RWPE2 (cell line): ENCODE data around the gene RPS6KA2.
"Not testable (repeated sequence)": the region's sequence is repeated elsewhere in the genome, so short reads cannot be mapped to it uniquely, and the experiment has no call there.

Source experiments
- ATAC-seq: fragments of 200-7000 bp; cut with Tn5 transposase; 3 replicates; pipeline ENCODE4 v1.9.1; 2021; ENCODE audit warnings: low read depth
- DNase-seq: peaks from one replicate; pipeline ENCODE4 v3.0.0-alpha.2; 2020; ENCODE audit warnings: low spot score
- H3K27ac ChIP-seq: fragments of 450-650 bp; 2 replicates; pipeline ENCODE4 v1.5.1; 2017; ENCODE audit warnings: mild to moderate bottlenecking; ENCODE audit not compliant: poor library complexity, severe bottlenecking
- H3K27me3 ChIP-seq: fragments of 250-450 bp; sonication (Bioruptor Pico); 2 replicates; pipeline ENCODE4 v1.5.1; 2021; ENCODE audit warnings: mild to moderate bottlenecking, moderate library complexity; ENCODE audit not compliant: insufficient read depth, poor library complexity, severe bottlenecking
- H3K36me3 ChIP-seq: fragments of 250-450 bp; sonication (Bioruptor Pico); 2 replicates; pipeline ENCODE4 v1.5.1; 2020; ENCODE audit warnings: low read depth, mild to moderate bottlenecking, moderate library complexity
- H3K4me1 ChIP-seq: fragments of 250-450 bp; sonication (Bioruptor Pico); 2 replicates; pipeline ENCODE4 v1.5.1; 2021; ENCODE audit warnings: mild to moderate bottlenecking, moderate library complexity; ENCODE audit not compliant: insufficient read depth, poor library complexity, severe bottlenecking
- H3K4me3 ChIP-seq: fragments of 250-450 bp; sonication (Bioruptor Pico); 2 replicates; pipeline ENCODE4 v1.5.1; 2021; ENCODE audit warnings: mild to moderate bottlenecking, moderate library complexity; ENCODE audit not compliant: severe bottlenecking
- H3K9me3 ChIP-seq: fragments of 250-450 bp; sonication (Bioruptor Pico); 2 replicates; pipeline ENCODE4 v1.5.1; 2021; ENCODE audit warnings: mild to moderate bottlenecking, moderate library complexity; ENCODE audit not compliant: severe bottlenecking
- TF ChIP-seq, protein P1 (sequence below): fragments of 450-650 bp; IDR thresholded peaks from one replicate; pipeline ENCODE4 v1.5.1; 2017; ENCODE audit warnings: mild to moderate bottlenecking, moderate library complexity; ENCODE audit not compliant: poor library complexity, severe bottlenecking

The RPS6KA2 gene

DNA sequence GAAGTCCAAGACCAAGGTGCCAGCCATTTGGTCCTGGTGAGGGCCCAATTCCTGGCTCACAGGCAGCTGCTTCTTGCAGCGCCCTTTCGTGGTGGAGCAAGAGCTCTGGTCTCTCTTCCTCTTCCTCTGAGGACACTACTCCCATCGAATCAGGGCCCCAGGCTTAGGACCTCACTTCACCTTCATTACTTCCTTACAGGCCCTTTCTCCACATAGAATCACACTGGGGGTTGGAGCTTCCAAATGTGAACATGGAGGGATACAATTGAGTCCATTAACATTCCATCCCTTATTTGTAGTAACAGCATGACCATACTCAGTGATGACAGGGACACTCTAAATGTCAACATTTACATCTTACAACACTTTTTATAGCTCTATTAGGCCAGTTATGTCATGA lies 42.9 kb downstream of the RPS6KA2 start:
- no peak for ATAC-seq
- H3K27me3 ChIP-seq: no peaks in the 10 kb centered on the region
- no peaks in the 10 kb centered on the region for H3K9me3 ChIP-seq
- no peak overlapping the region for H3K27ac ChIP-seq
- TF ChIP-seq, protein P1, sequence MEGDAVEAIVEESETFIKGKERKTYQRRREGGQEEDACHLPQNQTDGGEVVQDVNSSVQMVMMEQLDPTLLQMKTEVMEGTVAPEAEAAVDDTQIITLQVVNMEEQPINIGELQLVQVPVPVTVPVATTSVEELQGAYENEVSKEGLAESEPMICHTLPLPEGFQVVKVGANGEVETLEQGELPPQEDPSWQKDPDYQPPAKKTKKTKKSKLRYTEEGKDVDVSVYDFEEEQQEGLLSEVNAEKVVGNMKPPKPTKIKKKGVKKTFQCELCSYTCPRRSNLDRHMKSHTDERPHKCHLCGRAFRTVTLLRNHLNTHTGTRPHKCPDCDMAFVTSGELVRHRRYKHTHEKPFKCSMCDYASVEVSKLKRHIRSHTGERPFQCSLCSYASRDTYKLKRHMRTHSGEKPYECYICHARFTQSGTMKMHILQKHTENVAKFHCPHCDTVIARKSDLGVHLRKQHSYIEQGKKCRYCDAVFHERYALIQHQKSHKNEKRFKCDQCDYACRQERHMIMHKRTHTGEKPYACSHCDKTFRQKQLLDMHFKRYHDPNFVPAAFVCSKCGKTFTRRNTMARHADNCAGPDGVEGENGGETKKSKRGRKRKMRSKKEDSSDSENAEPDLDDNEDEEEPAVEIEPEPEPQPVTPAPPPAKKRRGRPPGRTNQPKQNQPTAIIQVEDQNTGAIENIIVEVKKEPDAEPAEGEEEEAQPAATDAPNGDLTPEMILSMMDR: no peak
- no peak for DNase-seq
- peaks cover 4% of the 10 kb centered on the region for H3K4me1 ChIP-seq
- H3K36me3 ChIP-seq: no peaks in the 10 kb centered on the region
- no peak overlapping the region for H3K4me3 ChIP-seq

DNA sequence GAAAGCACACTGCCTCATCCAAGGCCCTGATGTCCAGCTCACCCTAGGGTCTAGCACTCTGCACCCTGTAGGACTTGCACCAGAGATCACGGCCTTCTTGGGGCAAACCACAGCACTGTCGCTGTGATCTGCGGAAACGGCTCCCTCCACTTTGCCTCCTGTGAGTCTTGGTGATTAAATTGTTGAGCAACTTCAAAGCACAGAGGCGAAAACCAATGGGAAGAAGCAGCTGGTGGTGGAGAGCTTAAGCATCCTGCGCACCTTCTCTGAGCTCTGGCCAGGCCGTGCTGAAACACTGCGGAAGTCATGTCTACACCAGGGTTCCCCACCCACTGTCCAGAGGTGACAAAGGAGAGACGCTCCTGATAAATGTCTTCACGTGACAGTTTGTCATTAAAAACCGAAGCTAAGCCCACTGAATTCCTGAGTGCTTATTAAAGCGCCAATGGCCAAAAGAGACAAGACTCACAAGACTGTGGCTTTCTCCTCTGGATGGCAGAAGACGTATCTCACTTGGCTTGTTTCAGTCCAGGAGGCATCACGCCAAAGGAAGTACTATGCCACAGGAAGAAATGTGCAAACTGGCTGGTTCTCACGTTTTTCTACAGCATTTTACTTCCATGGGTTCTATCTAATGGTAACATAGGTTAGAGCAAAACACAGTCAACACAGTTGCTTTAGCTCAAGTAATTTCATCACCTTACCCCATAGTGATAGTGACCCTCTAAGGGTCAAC lies 43.7 kb downstream of the RPS6KA2 start:
- no peaks in the 10 kb centered on the region for H3K4me1 ChIP-seq
- TF ChIP-seq, protein P1: no peak
- H3K9me3 ChIP-seq: no peaks in the 10 kb centered on the region
- no peaks in the 10 kb centered on the region for H3K27me3 ChIP-seq
- DNase-seq (no peak), ATAC-seq (no peak)
- H3K27ac ChIP-seq: no peak overlapping the region
- no peak overlapping the region for H3K4me3 ChIP-seq
- no peaks in the 10 kb centered on the region for H3K36me3 ChIP-seq

DNA sequence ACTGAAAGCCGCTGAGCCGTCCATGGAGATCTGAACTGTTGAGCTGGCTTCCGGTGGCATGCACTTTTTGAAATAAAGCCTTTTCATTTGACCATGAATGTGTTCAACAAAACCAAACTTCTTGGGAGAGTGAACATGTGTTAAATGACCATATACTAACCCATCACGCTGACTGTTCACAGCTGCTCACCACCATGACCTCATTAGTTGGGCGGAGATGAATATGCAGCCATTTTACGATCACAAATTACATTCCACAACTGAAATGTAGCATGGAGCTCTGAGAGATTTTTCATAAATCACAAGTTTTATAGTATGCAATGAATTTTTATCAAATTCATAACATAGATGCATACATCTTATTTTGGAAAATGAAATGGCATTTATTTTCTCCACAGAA lies 44.8 kb downstream of the RPS6KA2 start:
- TF ChIP-seq, protein P1: no peak
- ATAC-seq (no peak), DNase-seq (no peak)
- Histone ChIP-seq H3K36me3 (no peaks in the 10 kb centered on the region), H3K4me1 (no peaks in the 10 kb centered on the region), H3K9me3 (no peaks in the 10 kb centered on the region), H3K4me3 (no peak overlapping the region), H3K27me3 (no peaks in the 10 kb centered on the region), H3K27ac (no peak overlapping the region)

DNA sequence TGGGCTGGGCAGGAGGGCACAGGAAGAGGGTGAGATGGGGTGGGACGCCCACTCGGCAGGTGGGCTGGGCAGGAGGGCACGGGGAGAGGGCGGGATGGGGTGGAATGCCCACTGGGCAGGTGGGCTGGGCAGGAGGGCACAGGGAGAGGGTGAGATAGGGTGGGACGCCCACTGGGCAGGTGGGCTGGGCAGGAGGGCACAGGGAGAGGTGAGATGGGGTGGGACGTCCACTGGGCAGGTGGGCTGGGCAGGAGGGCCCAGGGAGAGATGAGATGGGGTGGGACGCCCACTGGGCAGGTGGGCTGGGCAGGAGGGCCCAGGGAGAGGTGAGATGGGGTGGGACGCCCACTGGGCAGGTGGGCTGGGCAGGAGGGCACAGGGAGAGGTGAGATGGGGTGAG lies 45.2 kb downstream of the RPS6KA2 start:
- not testable (repeated sequence) for H3K27ac ChIP-seq, DNase-seq, H3K9me3 ChIP-seq, H3K36me3 ChIP-seq, H3K27me3 ChIP-seq, H3K4me1 ChIP-seq, H3K4me3 ChIP-seq, ATAC-seq

DNA sequence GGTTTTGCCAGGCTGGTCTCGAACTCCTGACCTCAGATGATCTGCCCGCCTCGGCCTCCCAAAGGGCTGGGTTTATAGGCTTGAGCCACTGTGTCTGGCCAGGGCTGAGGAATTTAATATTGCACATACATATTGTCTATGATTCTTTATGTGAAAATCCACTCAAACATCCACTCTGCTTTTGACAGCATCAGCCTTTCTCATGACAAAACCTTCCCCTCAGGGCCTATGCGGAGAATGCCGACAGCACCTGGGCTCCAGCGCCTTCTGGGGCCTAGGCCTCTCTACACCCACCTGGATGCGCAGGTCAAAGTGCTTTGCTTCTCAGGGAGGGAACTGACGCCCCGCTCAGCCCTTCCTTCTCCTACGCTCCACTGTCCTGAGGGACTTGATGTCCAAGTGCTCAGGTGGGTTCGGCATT lies 46.0 kb downstream of the RPS6KA2 start:
- Histone ChIP-seq H3K9me3 (no peaks in the 10 kb centered on the region), H3K4me3 (no peak overlapping the region), H3K27ac (no peak overlapping the region), H3K27me3 (no peaks in the 10 kb centered on the region), H3K36me3 (no peaks in the 10 kb centered on the region), H3K4me1 (no peaks in the 10 kb centered on the region)
- DNase-seq (no peak), ATAC-seq (no peak)
- TF ChIP-seq, protein P1: no peak
